A204.1 (cell line): ENCODE data around the gene PSG3.
"Not testable (repeated sequence)": the region's sequence is repeated elsewhere in the genome, so short reads cannot be mapped to it uniquely, and the experiment has no call there.

ENCODE experiments used
- FAIRE-seq: peaks from 2 replicates; lab custom pipeline; 2012; peaks lifted over from hg19 to GRCh38; lab: Jason Lieb, UNC

PSG3 gene

DNA sequence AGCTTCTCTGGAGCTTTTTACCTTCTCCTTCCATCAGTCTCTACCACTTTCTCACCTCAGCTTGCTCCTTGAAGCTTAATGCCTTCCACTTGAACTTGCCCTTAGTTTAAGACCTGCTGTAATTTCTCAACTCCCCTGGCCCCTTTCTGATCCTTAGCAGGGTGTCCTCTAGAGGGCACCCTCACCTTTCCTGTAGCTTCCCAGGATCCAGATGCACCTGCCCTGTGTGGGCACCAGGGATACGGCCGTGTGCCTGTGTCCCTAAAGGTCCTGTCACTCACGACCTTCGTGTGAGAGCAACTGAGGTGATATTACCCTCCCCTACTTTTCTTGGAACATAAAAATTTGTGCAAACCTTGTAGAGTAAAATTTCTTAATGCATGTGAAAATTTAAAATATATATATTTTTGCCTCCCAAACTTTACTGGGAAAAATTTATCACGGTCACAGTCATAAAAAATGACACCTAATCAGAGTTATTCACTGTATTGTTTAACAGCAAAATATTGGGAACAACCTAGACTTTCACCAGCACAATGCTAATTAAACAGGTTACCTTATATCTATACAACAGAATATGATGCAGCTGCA, 46.4 kb downstream of the PSG3 start:
- FAIRE-seq, result no peak

DNA sequence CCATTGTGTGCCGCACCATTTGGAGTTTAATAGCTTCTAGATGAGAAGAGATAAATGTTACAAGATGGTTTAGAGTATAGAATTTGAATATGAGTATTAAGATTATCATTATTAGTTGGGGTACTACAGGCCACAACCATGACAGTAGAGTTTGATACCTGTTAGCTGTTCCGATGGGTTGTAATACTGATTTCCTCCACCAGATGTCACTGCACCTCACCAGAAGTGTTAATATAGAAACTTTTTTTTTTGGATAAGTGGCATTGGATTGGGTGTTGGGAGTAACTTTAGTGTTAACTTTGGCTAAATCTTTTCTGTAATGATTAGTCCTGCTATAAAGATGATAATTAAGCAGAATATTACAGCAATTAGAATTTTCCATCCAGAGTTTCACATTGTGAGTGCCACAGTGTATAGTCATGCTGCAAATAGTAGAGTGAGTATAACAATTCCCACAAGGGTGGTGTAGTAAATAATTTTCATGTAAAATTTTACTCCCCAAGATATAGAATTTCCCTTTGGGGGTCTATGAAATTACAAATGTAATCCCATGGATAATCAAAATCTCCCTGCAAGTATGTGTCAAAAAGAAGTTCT, 56.3 kb downstream of the PSG3 start:
- no peak for FAIRE-seq

DNA sequence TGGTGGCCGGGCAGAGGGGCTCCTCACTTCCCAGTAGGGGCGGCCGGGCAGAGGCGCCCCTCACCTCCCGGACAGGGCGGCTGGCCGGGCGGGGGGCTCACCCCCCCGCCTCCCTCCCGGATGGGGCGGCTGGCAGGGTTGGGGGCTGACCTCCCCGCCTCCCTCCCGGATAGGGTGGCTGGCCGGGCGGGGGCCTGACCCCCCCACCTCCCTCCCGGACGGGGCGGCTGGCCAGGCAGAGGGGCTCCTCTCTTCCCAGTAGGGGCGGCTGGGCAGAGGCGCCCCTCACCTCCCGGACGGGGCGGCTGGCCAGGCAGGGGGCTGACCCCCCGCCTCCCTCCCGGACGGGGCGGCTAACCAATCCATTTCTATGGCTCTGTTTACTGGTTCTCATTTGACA, 64.0 kb downstream of the PSG3 start:
- not testable (repeated sequence) for FAIRE-seq

DNA sequence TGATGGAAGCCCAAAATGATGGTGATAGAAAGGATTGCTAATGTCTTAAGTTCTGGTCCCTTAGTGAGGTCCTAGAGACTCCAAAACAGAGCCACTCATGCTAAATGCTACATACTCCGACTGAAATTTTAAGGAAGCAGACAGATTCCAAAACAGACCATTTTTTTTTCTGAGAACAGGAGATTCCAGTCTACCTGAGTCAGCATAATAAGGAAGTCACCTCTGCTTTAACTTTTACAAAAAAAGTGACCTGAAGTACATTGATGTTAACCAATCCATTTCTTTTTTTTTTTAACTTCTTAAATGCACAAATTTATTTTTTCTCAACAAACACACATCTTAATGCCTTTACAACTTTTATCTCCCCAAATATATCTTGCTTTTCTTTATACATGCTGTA, 65.7 kb downstream of the PSG3 start:
- not testable (repeated sequence) for FAIRE-seq
